ENCODE results near the gene TULP4. TPM values are rescaled to one million over a fixed set of nuclear protein-coding genes. Genes with fewer than 3 reads are reported as not detected.

TULP4 gene
- total RNA-seq, 2 donors from 2014 or later, result 61.9 to 72.0 TPM

DNA sequence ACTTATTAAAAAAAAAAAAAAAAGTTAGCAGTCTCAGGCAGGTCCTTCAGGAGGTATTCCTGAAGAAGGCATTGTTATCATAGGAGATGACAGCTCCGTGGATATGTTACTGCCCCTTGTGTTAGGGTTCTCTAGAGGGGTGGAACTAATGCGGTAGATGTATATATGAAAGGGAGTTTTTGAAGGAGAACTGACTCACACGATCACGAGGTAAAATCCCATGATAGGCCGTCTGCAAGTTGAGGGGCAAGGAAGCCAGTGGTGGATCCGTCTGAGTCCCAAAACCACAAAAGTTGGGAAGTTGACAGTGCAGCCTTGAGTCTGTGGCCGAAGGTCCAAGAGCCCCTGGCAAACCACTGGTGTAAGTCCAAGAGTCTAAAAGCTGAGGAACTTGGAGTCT, 103.4 kb downstream of the TULP4 start:
- Mint-ChIP-seq H3K4me1 (no peaks in the 10 kb centered on the region), H3K27me3 (no peaks in the 10 kb centered on the region), H3K36me3 (ENCODE audit: low read depth) (peaks cover 8% of the 10 kb centered on the region), H3K4me3 (no peak overlapping the region), H3K27ac (no peak overlapping the region)
- no peaks in the 10 kb centered on the region for H3K9me3 ChIP-seq (ENCODE audit: control insufficient read depth, low read length, poor library complexity, severe bottlenecking)
- DNase-seq, result no peak
- no peak for ATAC-seq

DNA sequence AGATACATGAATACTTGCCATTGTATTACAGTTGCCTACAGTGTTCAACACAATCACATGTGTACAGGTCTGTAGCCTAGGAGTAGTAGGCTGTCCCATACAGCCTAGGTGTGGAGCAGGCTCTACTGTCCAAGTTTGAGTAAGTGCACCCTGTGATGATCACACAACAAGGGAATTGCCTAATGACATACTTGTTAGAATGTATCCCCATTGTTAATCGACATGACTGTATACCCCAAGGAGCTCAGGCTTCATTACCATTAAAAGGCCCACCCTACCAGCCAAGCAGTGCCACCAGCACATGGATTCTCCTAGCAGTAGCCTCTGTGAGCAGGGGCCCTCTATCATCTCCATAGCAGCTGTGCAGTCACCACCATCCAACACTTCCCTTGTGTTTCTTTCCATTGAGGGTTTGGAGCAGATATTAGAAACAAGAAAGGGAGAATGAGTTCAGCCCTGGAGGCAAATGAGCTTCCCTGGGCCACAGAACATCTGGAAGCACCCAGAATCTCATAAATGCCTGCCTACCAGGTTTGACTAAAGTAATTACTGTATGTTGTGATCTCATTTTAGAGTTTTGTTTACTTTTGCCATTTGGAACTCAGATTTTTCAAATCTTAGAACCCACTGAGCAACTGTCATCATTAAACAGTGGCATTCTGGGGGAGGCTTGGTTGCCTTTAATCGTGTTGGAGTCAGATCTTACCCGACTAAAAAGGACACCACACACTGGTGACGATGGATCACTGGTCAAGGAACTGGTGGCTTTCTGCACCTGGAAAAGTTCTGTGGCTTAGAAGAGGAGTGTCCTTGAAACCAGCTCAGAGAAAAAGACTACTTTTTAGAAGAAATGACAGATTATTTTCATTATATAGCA, 104.9 kb downstream of the TULP4 start:
- Mint-ChIP-seq H3K4me3 (no peak overlapping the region), H3K27me3 (no peaks in the 10 kb centered on the region), H3K27ac (no peak overlapping the region), H3K4me1 (no peaks in the 10 kb centered on the region), H3K36me3 (ENCODE audit: low read depth) (peaks cover 8% of the 10 kb centered on the region)
- ATAC-seq, result no peak
- no peaks in the 10 kb centered on the region for H3K9me3 ChIP-seq (ENCODE audit: control insufficient read depth, low read length, poor library complexity, severe bottlenecking)
- no peak for DNase-seq

DNA sequence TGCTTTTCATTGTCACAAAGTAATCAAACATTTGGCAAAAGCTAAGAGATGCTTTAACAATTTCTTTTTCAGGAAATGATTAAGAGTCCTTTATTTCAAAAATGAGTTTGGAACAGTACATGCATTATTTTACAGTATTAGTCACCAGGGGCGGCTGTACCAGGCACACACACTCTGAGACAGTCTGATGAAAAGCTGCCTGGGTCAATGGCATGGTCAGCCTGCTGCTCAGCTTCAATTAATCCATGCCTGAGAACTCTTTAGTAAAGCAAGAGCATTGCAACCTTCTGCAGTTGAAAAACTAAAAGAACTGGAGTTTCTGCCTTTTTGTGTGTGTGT, 105.5 kb downstream of the TULP4 start:
- ATAC-seq, result no peak
- DNase-seq, result no peak
- Mint-ChIP-seq H3K36me3 (ENCODE audit: low read depth) (peaks cover 8% of the 10 kb centered on the region), H3K4me1 (no peaks in the 10 kb centered on the region), H3K27ac (no peak overlapping the region), H3K4me3 (no peak overlapping the region), H3K27me3 (no peaks in the 10 kb centered on the region)
- no peaks in the 10 kb centered on the region for H3K9me3 ChIP-seq (ENCODE audit: control insufficient read depth, low read length, poor library complexity, severe bottlenecking)

DNA sequence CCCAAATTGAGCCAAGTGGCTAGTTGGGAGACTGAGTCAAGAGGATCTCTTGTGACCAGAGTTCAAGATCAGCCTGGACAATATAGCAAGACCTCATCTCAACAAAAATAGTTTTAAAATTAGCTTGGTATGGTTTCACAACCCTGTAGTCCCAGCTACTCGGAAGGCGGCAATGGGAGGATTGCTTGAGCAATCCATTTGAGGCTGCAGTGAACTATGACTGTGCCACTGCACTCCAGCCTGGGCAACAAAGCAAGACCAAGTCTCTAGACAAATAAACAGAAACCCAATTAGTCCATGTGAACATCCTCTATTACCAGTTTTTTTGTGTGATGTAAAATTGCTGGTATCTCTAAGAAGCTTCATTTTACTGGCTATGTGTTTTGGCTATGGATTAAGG, 106.2 kb downstream of the TULP4 start:
- H3K4me1 Mint-ChIP-seq, result no peaks in the 10 kb centered on the region
- no peak for DNase-seq

DNA sequence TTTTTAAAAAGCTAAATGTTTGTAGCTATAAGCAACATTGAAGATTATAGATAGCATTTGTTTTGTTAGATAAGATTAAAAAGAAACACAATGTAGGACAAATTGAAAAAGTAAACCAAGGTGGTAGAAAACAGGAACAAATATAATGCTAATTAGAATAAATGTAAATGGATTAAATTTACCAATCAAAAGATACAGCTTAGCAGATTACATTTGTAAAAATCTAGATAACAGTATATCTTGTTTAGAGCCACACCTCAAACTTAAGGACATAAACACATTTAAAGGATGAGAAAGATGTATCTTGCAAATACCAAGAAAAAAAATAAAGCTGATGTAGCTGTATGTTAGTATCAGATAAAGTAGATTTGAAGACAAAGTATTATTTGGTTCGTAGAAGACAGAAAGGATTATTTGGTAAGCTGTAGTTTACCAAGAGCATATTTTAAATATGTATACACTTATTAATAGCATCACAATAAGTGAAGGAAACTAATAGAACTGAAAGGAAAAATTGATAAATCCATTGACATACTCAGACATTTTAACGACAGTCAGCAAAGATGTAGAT, 107.2 kb downstream of the TULP4 start:
- Mint-ChIP-seq H3K27me3 (no peaks in the 10 kb centered on the region), H3K4me1 (no peaks in the 10 kb centered on the region), H3K27ac (no peak overlapping the region), H3K4me3 (no peak overlapping the region), H3K36me3 (ENCODE audit: low read depth) (peaks cover 5% of the 10 kb centered on the region)
- no peak for DNase-seq
- H3K9me3 ChIP-seq (ENCODE audit: control insufficient read depth, low read length, poor library complexity, severe bottlenecking), result no peaks in the 10 kb centered on the region
- no peak for ATAC-seq

More for the DNA sequence above, 106.2 kb downstream of the TULP4 start:
- no peaks in the 10 kb centered on the region for H3K27me3 Mint-ChIP-seq
- H3K4me3 Mint-ChIP-seq, result no peak overlapping the region
- ATAC-seq, result no peak
- H3K36me3 Mint-ChIP-seq (ENCODE audit: low read depth), result peaks cover 5% of the 10 kb centered on the region
- H3K9me3 ChIP-seq (ENCODE audit: control insufficient read depth, low read length, poor library complexity, severe bottlenecking), result no peaks in the 10 kb centered on the region
- H3K27ac Mint-ChIP-seq, result no peak overlapping the region

DNA sequence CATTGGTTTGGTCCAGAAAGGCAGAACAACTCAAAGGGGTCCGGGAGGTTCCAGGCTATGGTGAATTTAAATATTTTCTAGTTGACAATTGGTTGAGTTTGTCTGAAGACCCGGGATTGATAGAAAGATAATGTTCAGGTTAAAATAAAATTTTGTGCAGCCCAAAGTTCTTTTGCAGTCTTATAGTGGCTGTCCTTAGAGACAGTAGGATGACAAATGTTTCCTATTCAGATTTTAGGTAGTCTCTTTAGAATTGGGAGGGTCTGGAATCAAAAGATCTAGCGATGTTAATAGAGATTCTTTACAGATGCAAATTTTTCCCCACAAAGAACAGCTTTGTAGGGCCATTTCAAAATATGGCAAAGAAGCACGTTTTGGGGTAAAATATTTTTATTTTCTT, 109.1 kb downstream of the TULP4 start:
- DNase-seq (no peak), ATAC-seq (no peak)
- H3K9me3 ChIP-seq (ENCODE audit: control insufficient read depth, low read length, poor library complexity, severe bottlenecking), result no peaks in the 10 kb centered on the region
- Mint-ChIP-seq H3K27me3 (no peaks in the 10 kb centered on the region), H3K36me3 (ENCODE audit: low read depth) (peaks cover 10% of the 10 kb centered on the region), H3K4me1 (no peaks in the 10 kb centered on the region), H3K4me3 (no peak overlapping the region), H3K27ac (peak overlapping the region; percentile 61)

DNA sequence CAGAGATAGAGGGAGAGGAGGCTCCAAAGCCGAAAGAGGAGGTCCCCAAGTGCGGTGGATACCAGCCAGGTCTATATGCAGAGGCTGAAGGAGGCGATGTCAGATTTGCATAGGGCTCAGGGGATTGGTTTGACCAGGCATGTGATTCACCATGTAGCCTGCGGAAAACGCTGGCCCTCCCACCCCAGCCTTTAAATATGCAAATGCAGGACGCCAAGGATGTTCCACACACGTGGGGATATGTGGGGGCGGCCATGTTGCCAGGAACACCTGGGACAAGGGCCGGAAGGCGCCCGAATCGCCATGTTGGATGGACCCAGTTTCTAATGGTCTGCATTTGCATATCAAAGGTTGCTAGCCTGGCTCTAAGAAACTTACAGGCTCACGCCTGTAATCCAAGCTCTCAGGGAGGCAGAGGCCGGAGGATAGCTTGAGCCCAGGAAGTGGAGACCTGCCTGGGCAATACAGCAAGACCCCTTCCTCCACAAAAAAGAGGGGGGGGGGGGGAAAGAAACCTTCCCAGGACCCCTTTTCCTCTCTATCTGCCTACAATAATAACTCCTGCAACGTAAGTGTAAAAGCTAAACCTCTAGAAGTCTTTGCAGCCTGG, 110.5 kb downstream of the TULP4 start:
- DNase-seq (no peak), ATAC-seq (no peak)
- H3K36me3 Mint-ChIP-seq (ENCODE audit: low read depth), result peaks cover 4% of the 10 kb centered on the region
- no peak overlapping the region for H3K27ac Mint-ChIP-seq
- H3K4me1 Mint-ChIP-seq, result no peaks in the 10 kb centered on the region
- no peaks in the 10 kb centered on the region for H3K9me3 ChIP-seq (ENCODE audit: control insufficient read depth, low read length, poor library complexity, severe bottlenecking)
- no peaks in the 10 kb centered on the region for H3K27me3 Mint-ChIP-seq
- no peak overlapping the region for H3K4me3 Mint-ChIP-seq

DNA sequence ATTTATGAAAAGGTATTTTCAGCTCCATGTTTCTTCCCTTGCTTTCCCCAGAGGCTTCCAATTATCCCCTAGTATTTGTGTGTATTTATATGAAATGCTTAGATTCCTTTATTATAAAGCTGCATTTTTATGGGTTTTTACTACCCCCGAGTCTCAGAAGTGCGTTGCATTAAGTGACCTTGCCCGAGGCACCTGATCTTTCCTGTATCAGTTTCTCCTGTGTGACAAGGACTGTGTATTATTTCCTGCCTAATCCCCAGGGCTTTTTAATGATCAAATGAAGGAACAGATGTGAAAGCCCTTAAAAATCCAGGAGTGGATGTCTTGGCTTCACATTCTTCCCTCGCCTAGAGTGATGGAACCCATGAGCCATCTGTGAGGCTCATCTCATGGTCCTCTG, 118.8 kb downstream of the TULP4 start:
- ATAC-seq (no peak), DNase-seq (no peak)
- Mint-ChIP-seq H3K36me3 (ENCODE audit: low read depth) (peaks cover 8% of the 10 kb centered on the region), H3K4me3 (no peak overlapping the region), H3K4me1 (no peaks in the 10 kb centered on the region), H3K27me3 (no peaks in the 10 kb centered on the region), H3K27ac (no peak overlapping the region)
- no peaks in the 10 kb centered on the region for H3K9me3 ChIP-seq (ENCODE audit: control insufficient read depth, low read length, poor library complexity, severe bottlenecking)

DNA sequence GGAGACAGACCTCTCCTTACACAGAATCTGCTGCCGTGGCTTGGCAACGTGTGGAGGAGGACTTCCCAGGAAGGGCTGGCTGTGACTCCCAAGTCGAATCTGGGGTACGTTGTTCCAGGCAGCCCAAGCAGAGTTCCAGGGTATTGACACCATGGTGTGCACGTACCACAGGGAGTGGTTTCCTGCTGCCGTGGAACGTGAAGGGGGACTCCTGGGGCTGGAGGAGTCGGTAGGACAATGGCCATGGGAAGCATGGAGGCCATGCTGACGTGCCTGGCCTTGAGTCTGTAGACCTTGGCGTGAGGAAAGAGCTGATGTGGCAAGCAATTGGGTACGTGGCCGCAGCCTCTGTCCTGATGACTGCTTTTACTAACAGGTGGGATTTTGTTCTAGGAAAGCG, 119.3 kb downstream of the TULP4 start:
- DNase-seq (no peak), ATAC-seq (no peak)
- no peaks in the 10 kb centered on the region for H3K9me3 ChIP-seq (ENCODE audit: control insufficient read depth, low read length, poor library complexity, severe bottlenecking)
- H3K36me3 Mint-ChIP-seq (ENCODE audit: low read depth), result peaks cover 7% of the 10 kb centered on the region
- no peak overlapping the region for H3K27ac Mint-ChIP-seq
- H3K4me3 Mint-ChIP-seq, result no peak overlapping the region
- H3K4me1 Mint-ChIP-seq, result no peaks in the 10 kb centered on the region
- H3K27me3 Mint-ChIP-seq, result no peaks in the 10 kb centered on the region

DNA sequence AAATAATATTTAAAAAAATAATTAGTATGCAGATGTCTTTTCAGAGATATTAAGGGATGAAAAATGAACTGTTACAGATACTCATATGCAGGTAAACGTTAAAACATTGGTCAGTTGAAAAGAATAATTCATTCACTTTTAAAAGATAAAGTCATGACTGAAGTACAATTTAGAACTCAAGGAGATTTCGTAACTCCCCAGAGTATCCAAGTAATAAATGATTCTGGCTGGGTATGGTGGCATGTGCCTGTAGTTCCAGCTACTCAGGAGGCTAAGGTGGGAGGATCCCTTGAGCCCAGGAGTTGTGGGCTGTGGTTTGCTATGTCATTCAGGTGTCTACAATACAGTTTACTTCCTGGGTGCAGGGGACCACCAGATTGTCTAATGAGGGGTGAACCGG, 125.3 kb downstream of the TULP4 start:
- H3K27ac Mint-ChIP-seq, result no peak overlapping the region
- ATAC-seq (no peak), DNase-seq (no peak)
- H3K27me3 Mint-ChIP-seq, result no peaks in the 10 kb centered on the region
- H3K4me3 Mint-ChIP-seq, result no peak overlapping the region
- H3K9me3 ChIP-seq (ENCODE audit: control insufficient read depth, low read length, poor library complexity, severe bottlenecking), result no peaks in the 10 kb centered on the region
- H3K4me1 Mint-ChIP-seq, result peaks cover 2% of the 10 kb centered on the region
- H3K36me3 Mint-ChIP-seq (ENCODE audit: low read depth), result peaks cover 5% of the 10 kb centered on the region

DNA sequence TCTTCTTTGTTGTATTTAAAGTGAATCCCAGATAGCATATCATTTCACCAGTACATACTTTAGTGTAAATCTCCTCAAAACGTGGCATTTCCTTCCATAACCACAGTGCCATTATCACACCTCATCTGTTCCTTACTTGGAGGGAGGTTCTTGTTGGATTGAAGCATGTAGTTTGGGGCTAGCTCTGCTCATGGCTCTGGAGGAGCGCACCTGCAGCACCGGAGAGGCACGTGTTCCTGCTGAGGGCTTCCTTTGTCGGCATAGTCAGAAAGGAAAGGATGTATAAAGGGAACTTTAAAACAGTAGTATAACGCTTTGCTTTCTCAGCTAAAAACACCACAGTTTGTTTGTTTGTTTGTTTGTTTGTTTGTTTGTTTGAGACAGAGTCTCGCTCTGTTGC, 126.0 kb downstream of the TULP4 start:
- DNase-seq (no peak), ATAC-seq (no peak)
- H3K4me3 Mint-ChIP-seq, result no peak overlapping the region
- H3K36me3 Mint-ChIP-seq (ENCODE audit: low read depth), result peaks cover 5% of the 10 kb centered on the region
- no peak overlapping the region for H3K27ac Mint-ChIP-seq
- H3K4me1 Mint-ChIP-seq, result peaks cover 3% of the 10 kb centered on the region
- no peaks in the 10 kb centered on the region for H3K27me3 Mint-ChIP-seq
- H3K9me3 ChIP-seq (ENCODE audit: control insufficient read depth, low read length, poor library complexity, severe bottlenecking), result no peaks in the 10 kb centered on the region

DNA sequence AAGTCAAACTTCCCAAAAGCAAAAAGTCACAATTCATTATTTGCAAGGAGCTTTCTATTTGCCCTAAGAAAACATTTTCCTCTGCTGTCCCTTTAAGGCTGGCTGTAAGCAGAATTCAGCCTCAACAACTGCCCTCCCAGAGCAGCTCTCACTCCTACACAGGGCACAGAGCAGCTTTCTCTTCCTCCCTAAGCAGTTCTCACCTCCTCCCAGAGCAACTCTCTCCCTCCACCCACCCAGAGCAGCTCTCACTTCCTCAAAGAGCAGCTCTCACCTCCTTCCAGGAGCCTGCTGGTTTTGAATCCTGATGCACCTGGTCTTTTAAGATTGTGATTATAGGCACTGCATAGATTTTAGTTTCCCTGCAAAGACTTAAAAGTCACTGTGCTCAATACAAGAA, 127.0 kb downstream of the TULP4 start:
- ATAC-seq, result no peak
- no peak overlapping the region for H3K4me3 Mint-ChIP-seq
- H3K27ac Mint-ChIP-seq, result no peak overlapping the region
- H3K27me3 Mint-ChIP-seq, result no peaks in the 10 kb centered on the region
- peaks cover 5% of the 10 kb centered on the region for H3K4me1 Mint-ChIP-seq
- peaks cover 5% of the 10 kb centered on the region for H3K36me3 Mint-ChIP-seq (ENCODE audit: low read depth)
- DNase-seq, result no peak
- no peaks in the 10 kb centered on the region for H3K9me3 ChIP-seq (ENCODE audit: control insufficient read depth, low read length, poor library complexity, severe bottlenecking)

DNA sequence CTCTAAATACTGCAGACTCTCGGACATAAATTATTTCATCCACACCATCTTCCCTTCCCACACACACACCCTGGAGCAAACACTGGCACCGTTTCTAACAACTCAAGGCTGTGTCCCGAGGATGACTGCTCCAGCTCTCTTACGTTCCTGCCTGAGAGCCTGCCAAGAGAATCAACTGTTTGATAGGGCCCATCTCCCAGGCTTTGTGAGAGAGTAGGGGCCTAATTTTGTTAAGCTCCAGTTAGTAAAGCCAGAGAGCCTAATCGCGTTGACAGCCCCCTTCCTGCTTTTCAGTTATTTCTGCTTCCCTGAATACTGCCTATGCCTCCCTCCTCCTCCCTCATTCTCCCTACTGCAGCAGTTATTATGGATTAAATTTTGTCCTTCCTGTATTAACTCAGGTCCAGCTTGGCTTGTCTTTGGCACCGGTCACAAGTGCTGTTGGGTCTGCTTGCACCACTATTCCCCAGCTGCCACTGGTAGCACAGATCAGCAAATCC, 129.5 kb downstream of the TULP4 start:
- DNase-seq, result no peak
- ATAC-seq, result no peak
- Mint-ChIP-seq H3K36me3 (ENCODE audit: low read depth) (peaks cover 2% of the 10 kb centered on the region), H3K4me1 (peaks cover 7% of the 10 kb centered on the region), H3K27ac (peak overlapping the region; percentile 24), H3K4me3 (no peak overlapping the region), H3K27me3 (no peaks in the 10 kb centered on the region)
- no peaks in the 10 kb centered on the region for H3K9me3 ChIP-seq (ENCODE audit: control insufficient read depth, low read length, poor library complexity, severe bottlenecking)

All from T-helper 17 cell (primary cell).